H1 (cell line): Measurements from ENCODE around the gene C11orf42.

Source experiments
- CHD7 ChIP-seq: fragments of 300-600 bp; sonication (generic); IDR thresholded peaks from 2 replicates; pipeline ENCODE4 v1.7.1; 2012; ENCODE audit warnings: low read length, moderate library complexity, mild to moderate bottlenecking, inconsistent platforms; ENCODE audit not compliant: insufficient replicate concordance
- CTCF ChIP-seq, 3 experiments: IDR thresholded peaks; 1 replicate in 2 of 3; 2 replicates in 1 of 3; pipeline versions ENCODE4 v1.5.1 to v1.6.1; 2011; ENCODE audit warnings: low read length in 3 of 3, mild to moderate bottlenecking in 3 of 3, inconsistent platforms in 2 of 3, low read depth in 1 of 3, moderate library complexity in 1 of 3; ENCODE audit not compliant: insufficient read depth in 1 of 3; ENCODE audit errors: control extremely low read depth in 1 of 3
- EP300 ChIP-seq, 2 experiments: IDR thresholded peaks; 1 replicate in 1 of 2; 2 replicates in 1 of 2; pipeline ENCODE4 v1.6.1; 2011 to 2012; ENCODE audit warnings: low read depth in 2 of 2, low read length in 2 of 2, mild to moderate bottlenecking in 2 of 2, borderline replicate concordance in 1 of 2, inconsistent platforms in 1 of 2, moderate library complexity in 1 of 2
- EZH2 ChIP-seq: fragments of 200-600 bp; sonication (generic); IDR thresholded peaks from 2 replicates; pipeline ENCODE4 v1.7.1; 2012; ENCODE audit warnings: low read depth, mild to moderate bottlenecking, moderate library complexity, low read length, inconsistent platforms; ENCODE audit not compliant: severe bottlenecking
- MAX ChIP-seq: IDR thresholded peaks from 2 replicates; pipeline ENCODE4 v1.6.1; 2012; ENCODE audit warnings: inconsistent platforms
- PHF8 ChIP-seq: fragments of 200-600 bp; sonication (generic); conservative IDR thresholded peaks from 2 replicates; pipeline ENCODE4 v1.7.1; 2012; ENCODE audit warnings: low read depth, mild to moderate bottlenecking, inconsistent platforms, low read length, moderate library complexity
- POLR2A ChIP-seq, 2 experiments: IDR thresholded peaks; 1 replicate in 1 of 2; 2 replicates in 1 of 2; pipeline ENCODE4 v1.6.1; 2011; ENCODE audit warnings: low read depth in 2 of 2, low read length in 2 of 2, mild to moderate bottlenecking in 2 of 2; ENCODE audit errors: control extremely low read depth in 1 of 2
- POLR2AphosphoS5 ChIP-seq: IDR thresholded peaks from 2 replicates; pipeline ENCODE4 v1.6.1; 2011; ENCODE audit warnings: low read depth, low read length
- RFX5 ChIP-seq: IDR thresholded peaks from 2 replicates; pipeline ENCODE4 v1.6.1; 2011; ENCODE audit warnings: low read depth, low read length, improper control_type of control experiment, borderline replicate concordance
- TAF1 ChIP-seq: IDR thresholded peaks from 2 replicates; pipeline ENCODE4 v1.6.1; 2011; ENCODE audit warnings: mild to moderate bottlenecking, low read depth, low read length
- TEAD4 ChIP-seq: IDR thresholded peaks from 2 replicates; pipeline ENCODE4 v1.6.1; 2012; ENCODE audit warnings: low read depth, low read length, inconsistent platforms, mixed read lengths

- TF ChIP-seq TAF1 (no peak), CTCF (IDR thresholded peaks at IDR 0.05; ENCODE audit: control extremely low read depth in 1 of 3, insufficient read depth in 1 of 3, low read depth in 1 of 3, low read length in 3 of 3) (no peak), EZH2 (no peak), TEAD4 (no peak), EP300 (IDR thresholded peaks at IDR 0.05; ENCODE audit: borderline replicate concordance in 1 of 2, low read depth in 2 of 2, low read length in 2 of 2) (no peak), POLR2AphosphoS5 (no peak), CHD7 (no peak), RFX5 (no peak), MAX (no peak), POLR2A (IDR thresholded peaks at IDR 0.05; ENCODE audit: control extremely low read depth in 1 of 2, low read depth in 2 of 2, low read length in 2 of 2) (no peak), PHF8 (no peak)
Measured at GRCh38 chr11:6240781-6241180, 35.4 kb downstream of the C11orf42 start.
